Stimulated activated CD8-positive, alpha-beta memory T cell treated with anti-CD3 and anti-CD28 coated beads, Interleukin-12 subunit alpha, Interleukin-12 subunit beta, amount 100 ng/mL, for 24 hours (primary cell): ENCODE data around the gene ZFPM1.

ENCODE experiments used
- DNase-seq: peaks from one replicate; pipeline ENCODE4 v3.0.0-alpha.2; 2020; ENCODE audit errors: extremely low read depth

ZFPM1 gene

GRCh38 chr16:88448461-88449266 is 4.4 kb upstream of the ZFPM1 start:
- DNase-seq = no peak

- DNase-seq = no peak
These were observed 3.9 kb upstream of the ZFPM1 start for GRCh38 chr16:88449267-88449561.

- DNase-seq = no peak
These were observed 1.2 kb upstream of the ZFPM1 start for GRCh38 chr16:88451586-88452481.

- DNase-seq = peak; percentile 98
These were observed 431 bp upstream of the ZFPM1 start for GRCh38 chr16:88452482-88453216.

- no peak for DNase-seq
These were observed 787 bp downstream of the ZFPM1 start for GRCh38 chr16:88453611-88454522.

GRCh38 chr16:88454523-88454947 is 1.5 kb downstream of the ZFPM1 start:
- DNase-seq = no peak

GRCh38 chr16:88455610-88456355 is 2.7 kb downstream of the ZFPM1 start:
- peak; percentile 66 for DNase-seq

GRCh38 chr16:88456356-88457292 is 3.5 kb downstream of the ZFPM1 start:
- DNase-seq = no peak

GRCh38 chr16:88458039-88458772 is 5.1 kb downstream of the ZFPM1 start:
- no peak for DNase-seq

- DNase-seq = no peak
These were observed 5.7 kb downstream of the ZFPM1 start for GRCh38 chr16:88458773-88459235.

GRCh38 chr16:88459366-88460073 is 6.4 kb downstream of the ZFPM1 start:
- DNase-seq = no peak

GRCh38 chr16:88460496-88461330 is 7.6 kb downstream of the ZFPM1 start:
- DNase-seq = no peak

GRCh38 chr16:88461331-88462269 is 8.5 kb downstream of the ZFPM1 start:
- DNase-seq = no peak

GRCh38 chr16:88462396-88462795 is 9.3 kb downstream of the ZFPM1 start:
- no peak for DNase-seq

GRCh38 chr16:88463411-88463810 is 10.3 kb downstream of the ZFPM1 start:
- no peak for DNase-seq
